ENCODE data around the gene USP47. TPM values are rescaled to one million over a fixed set of nuclear protein-coding genes. Genes with fewer than 3 reads are reported as not detected.

USP47 gene
- total and polyA plus RNA-seq, 2 of the 13 experiments (the other 11 are each of a cell fraction or from before 2014, with no cell fraction given) = 12.2 to 52.7 TPM

- TF ChIP-seq ZNF777 (CRISPR knock-in tag; IDR thresholded peaks at IDR 0.05) (no peak), TEAD3 (CRISPR knock-in tag; optimal IDR thresholded peaks at IDR 0.05; ENCODE audit: borderline replicate concordance) (peak; percentile 13), ZNF609 (CRISPR knock-in tag; IDR thresholded peaks at IDR 0.05; ENCODE audit: borderline replicate concordance) (no peak), FOXA3 (CRISPR knock-in tag; IDR thresholded peaks at IDR 0.05) (peak; percentile 64), ZBTB33 (CRISPR knock-in tag; IDR thresholded peaks at IDR 0.05) (no peak), ZNF441 (CRISPR knock-in tag; IDR thresholded peaks at IDR 0.05; ENCODE audit: borderline replicate concordance) (no peak), NKX3-1 (CRISPR knock-in tag; IDR thresholded peaks at IDR 0.05) (no peak), AHR (CRISPR knock-in tag; IDR thresholded peaks at IDR 0.05) (no peak), SATB2 (CRISPR knock-in tag; IDR thresholded peaks at IDR 0.05) (no peak), ZFP41 (CRISPR knock-in tag; IDR thresholded peaks at IDR 0.05; ENCODE audit: borderline replicate concordance) (no peak), ZNF232 (CRISPR knock-in tag; IDR thresholded peaks at IDR 0.05; ENCODE audit: borderline replicate concordance) (no peak), AHDC1 (CRISPR knock-in tag; IDR thresholded peaks at IDR 0.05; ENCODE audit: borderline replicate concordance) (no peak), SKI (IDR thresholded peaks at IDR 0.05; ENCODE audit: partially characterized antibody) (peak; percentile 77), MLXIP (CRISPR knock-in tag; IDR thresholded peaks at IDR 0.05; ENCODE audit: borderline replicate concordance) (no peak)
Measured at GRCh38 chr11:11948242-11948947, 106.6 kb downstream of the USP47 start (continued).
